ENCODE measurements around the gene RAX2. TPM values are rescaled to one million over a fixed set of nuclear protein-coding genes. Genes with fewer than 3 reads are reported as not detected.

RAX2 gene
- total and polyA plus RNA-seq, 2 of the 8 experiments (the other 6 are each of a cell fraction or from before 2014, with no cell fraction given): 0.08 TPM; not detected in 1

GRCh38 chr19:3782330-3782729 lies 10.3 kb upstream of the RAX2 start:
- no peaks in the 10 kb centered on the region for H3K79me1 ChIP-seq (ENCODE audit: low read depth, low read length)
- H3K79me2 ChIP-seq (ENCODE audit: control insufficient read depth in 1 of 2, insufficient read depth in 2 of 2, low read length in 2 of 2): no peaks in the 10 kb centered on the region
- POLR2A ChIA-PET (ENCODE audit: partially characterized antibody): interaction anchor here (1.0 to 1.4 kb wide), 2 partner anchors 20 to 36 kb away, joined by 3 to 4 read pairs; partner anchors contain the start of genes APBA3 and MRPL54
- peaks cover 17 to 22% of the 10 kb centered on the region in 2 experiments for H3K9me3 ChIP-seq (ENCODE audit: insufficient read depth in 2 of 2, low read depth in 1 of 2, low read length in 1 of 2)
- H3K4me2 ChIP-seq (ENCODE audit: insufficient read depth in 1 of 2, low read depth in 2 of 2, low read length in 2 of 2): no peak overlapping the region
- H3K23me2 ChIP-seq (ENCODE audit: low read depth, low read length): peaks cover 7% of the 10 kb centered on the region; the same call in 1 of the 2 replicates
- no peak for DNase-seq (ENCODE audit: low read depth in 1 of 2, low spot score in 2 of 2)
- H3K9ac ChIP-seq (replicated peaks in 1 of 4; ENCODE audit: extremely low read depth in 1 of 4, low read depth in 3 of 4, low read length in 3 of 4): no peak overlapping the region
- H3K4ac ChIP-seq (replicated peaks; ENCODE audit: insufficient read length, low read depth, low read length): no peak overlapping the region
- H4K91ac ChIP-seq (replicated peaks; ENCODE audit: insufficient read length, low read length): no peak overlapping the region
- CTCF ChIA-PET (ENCODE audit: partially characterized antibody): interaction anchor here (1.1 to 2.4 kb wide), 4 partner anchors 10 to 231 kb away, joined by 3 to 17 read pairs (median 10); partner anchors contain the start of genes MRPL54 and RAX2
- WGBS, 2 experiments (ENCODE audit: extremely low coverage in 1 of 2, insufficient coverage in 1 of 2, insufficient read length in 1 of 2, insufficient replicate concordance in 2 of 2, low coverage in 1 of 2, low lambda C conversion rate in 2 of 2, missing lambda C conversion rate in 1 of 2): 100% methylated on average over 1 of the region's 1 CpG; no CpG with 5 or more reads in 1 of the 2 experiments
- H2BK12ac ChIP-seq (ENCODE audit: low read depth, low read length): no peak overlapping the region
- FAIRE-seq: no peak
- H3K4me1 ChIP-seq (replicated peaks in 1 of 4; ENCODE audit: control insufficient read depth in 3 of 4, insufficient read depth in 4 of 4, low read length in 3 of 4): peaks cover 0 to 9% (median 1%) of the 10 kb centered on the region in 4 experiments; a peak in 3 of 7 replicates
- no peak overlapping the region for H3K56ac ChIP-seq (replicated peaks; ENCODE audit: insufficient read length, low read depth, low read length)
- no peak for TF ChIP-seq SIRT6 (IDR thresholded peaks at IDR 0.05; ENCODE audit: low read length)
- TF ChIP-seq HDAC2 (IDR thresholded peaks at IDR 0.05; ENCODE audit: borderline replicate concordance in 1 of 2, low read depth in 2 of 2, low read length in 2 of 2): no peak
- no peak for TF ChIP-seq USF2 (IDR thresholded peaks at IDR 0.05; ENCODE audit: low read length)
- no peak for TF ChIP-seq BRCA1 (IDR thresholded peaks at IDR 0.05; ENCODE audit: low read depth, low read length)
- peak; percentile 90 for TF ChIP-seq KDM1A (IDR thresholded peaks at IDR 0.05; ENCODE audit: borderline replicate concordance, low read length)
- TF ChIP-seq POU5F1 (IDR thresholded peaks at IDR 0.05; ENCODE audit: low read depth, low read length): no peak
- TF ChIP-seq CREB1 (IDR thresholded peaks at IDR 0.05): no peak
- H2BK20ac ChIP-seq (ENCODE audit: low read length): no peak overlapping the region
- H3K18ac ChIP-seq (ENCODE audit: extremely low read depth, low read length): no peak overlapping the region
- H3K4me3 ChIP-seq (ENCODE audit: extremely low read depth in 1 of 4, insufficient read depth in 2 of 4, low read depth in 3 of 4, low read length in 4 of 4): no peak overlapping the region
- H3K14ac ChIP-seq (ENCODE audit: insufficient read length): no peak overlapping the region
- peaks cover 0 to 17% (median 7%) of the 10 kb centered on the region in 4 experiments; a peak in 6 of 7 replicates for H3K27me3 ChIP-seq (replicated peaks in 1 of 4; ENCODE audit: control insufficient read depth in 3 of 4, extremely low read depth in 1 of 4, insufficient read depth in 3 of 4, low read length in 3 of 4)
- H2BK5ac ChIP-seq (ENCODE audit: low read depth, low read length): no peak overlapping the region
- no peaks in the 10 kb centered on the region for H4K20me1 ChIP-seq (replicated peaks in 1 of 2; ENCODE audit: control insufficient read depth in 1 of 2, insufficient read depth in 2 of 2, low read length in 2 of 2)
- peaks cover 0 to 14% (median 3%) of the 10 kb centered on the region in 4 experiments; a peak in 2 of 8 replicates for H3K36me3 ChIP-seq (ENCODE audit: control insufficient read depth in 2 of 4, insufficient read depth in 4 of 4, low read length in 3 of 4)
- H3K23ac ChIP-seq (ENCODE audit: insufficient read length): no peak overlapping the region
- no peak overlapping the region for H4K8ac ChIP-seq (ENCODE audit: extremely low read depth, insufficient read depth, low read length)
- no peak overlapping the region for H2BK15ac ChIP-seq (ENCODE audit: low read length)
- H2BK120ac ChIP-seq (replicated peaks; ENCODE audit: low read depth, low read length): no peak overlapping the region
- H3K27ac ChIP-seq (ENCODE audit: low read depth, low read length): no peak overlapping the region
- no peak overlapping the region for H2AFZ ChIP-seq (ENCODE audit: low read length)
- no peak overlapping the region for H4K5ac ChIP-seq (ENCODE audit: insufficient read length, low read depth, low read length)
- H2AK5ac ChIP-seq (ENCODE audit: low read depth, low read length): no peak overlapping the region
